ENCODE measurements around the gene LAMTOR5. TPM values are rescaled to one million over a fixed set of nuclear protein-coding genes. Genes with fewer than 3 reads are reported as not detected.

LAMTOR5 gene
- polyA plus RNA-seq, 3 donors: 304 to 420 (median 368) TPM

DNA sequence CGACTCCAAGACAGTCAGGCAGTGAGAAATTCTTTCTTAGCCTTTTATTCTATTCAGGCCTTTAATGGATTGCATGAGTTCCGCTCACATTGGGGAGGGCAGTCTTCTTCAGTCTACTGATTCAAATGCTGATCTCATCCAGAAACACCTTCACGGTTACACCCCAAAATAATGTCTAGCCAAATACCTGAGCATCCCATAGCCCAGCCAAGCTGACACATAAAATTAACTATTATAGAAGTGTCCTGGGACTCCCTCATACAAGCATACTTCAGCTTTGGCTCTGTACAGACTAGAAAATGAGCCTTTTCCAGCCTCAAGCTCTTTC lies 13.0 kb downstream of the LAMTOR5 start:
- Histone ChIP-seq H3K4me3 (replicated peaks in 1 of 3; ENCODE audit: low read depth in 2 of 3, low read length in 3 of 3) (no peak overlapping the region), H2AFZ (ENCODE audit: insufficient read depth, low read depth, low read length, poor library complexity, severe bottlenecking) (no peak overlapping the region), H3K27ac (ENCODE audit: low read depth in 1 of 2, low read length in 2 of 2) (no peak overlapping the region), H3K4me1 (ENCODE audit: control insufficient read depth in 1 of 2, insufficient read depth in 2 of 2, low read length in 2 of 2) (no peaks in the 10 kb centered on the region), H3K79me2 (ENCODE audit: insufficient read depth, low read length) (no peaks in the 10 kb centered on the region), H3K9ac (ENCODE audit: insufficient read depth, low read length, poor library complexity, severe bottlenecking) (no peak overlapping the region), H3K36me3 (replicated peaks in 1 of 2; ENCODE audit: control insufficient read depth in 1 of 2, insufficient read depth in 2 of 2, low read length in 2 of 2) (peaks cover 7 to 41% of the 10 kb centered on the region in 2 donors), H3K27me3 (ENCODE audit: control insufficient read depth in 2 of 2, insufficient read depth in 2 of 2, low read length in 2 of 2) (no peaks in the 10 kb centered on the region), H3K9me3 (replicated peaks in 1 of 2; ENCODE audit: control insufficient read depth in 1 of 2, insufficient read depth in 1 of 2, low read length in 2 of 2) (peaks cover 0 to 4% of the 10 kb centered on the region in 2 donors), H4K20me1 (ENCODE audit: insufficient read depth, low read length) (no peaks in the 10 kb centered on the region), H3K4me2 (replicated peaks; ENCODE audit: extremely low read depth, low read length, poor library complexity, severe bottlenecking) (no peak overlapping the region)
- Mint-ChIP-seq H3K36me3 (peaks cover 34 to 63% of the 10 kb centered on the region in 2 donors), H3K27ac (peak overlapping the region in 1 of 7 donors; percentile 27), H3K4me3 (no peak overlapping the region), H3K9me3 (peaks cover 0 to 6% (median 4%) of the 10 kb centered on the region in 7 donors), H3K4me1 (no peaks in the 10 kb centered on the region), H3K27me3 (ENCODE audit: low read depth in 3 of 3) (no peaks in the 10 kb centered on the region)
- intact Hi-C loops (cut with micrococcal nuclease): no loop called here
- WGBS (ENCODE audit: insufficient coverage): no CpG with 5 or more reads among the region's 3 CpGs
- TF ChIP-seq, protein P1, sequence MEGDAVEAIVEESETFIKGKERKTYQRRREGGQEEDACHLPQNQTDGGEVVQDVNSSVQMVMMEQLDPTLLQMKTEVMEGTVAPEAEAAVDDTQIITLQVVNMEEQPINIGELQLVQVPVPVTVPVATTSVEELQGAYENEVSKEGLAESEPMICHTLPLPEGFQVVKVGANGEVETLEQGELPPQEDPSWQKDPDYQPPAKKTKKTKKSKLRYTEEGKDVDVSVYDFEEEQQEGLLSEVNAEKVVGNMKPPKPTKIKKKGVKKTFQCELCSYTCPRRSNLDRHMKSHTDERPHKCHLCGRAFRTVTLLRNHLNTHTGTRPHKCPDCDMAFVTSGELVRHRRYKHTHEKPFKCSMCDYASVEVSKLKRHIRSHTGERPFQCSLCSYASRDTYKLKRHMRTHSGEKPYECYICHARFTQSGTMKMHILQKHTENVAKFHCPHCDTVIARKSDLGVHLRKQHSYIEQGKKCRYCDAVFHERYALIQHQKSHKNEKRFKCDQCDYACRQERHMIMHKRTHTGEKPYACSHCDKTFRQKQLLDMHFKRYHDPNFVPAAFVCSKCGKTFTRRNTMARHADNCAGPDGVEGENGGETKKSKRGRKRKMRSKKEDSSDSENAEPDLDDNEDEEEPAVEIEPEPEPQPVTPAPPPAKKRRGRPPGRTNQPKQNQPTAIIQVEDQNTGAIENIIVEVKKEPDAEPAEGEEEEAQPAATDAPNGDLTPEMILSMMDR (IDR thresholded peaks at IDR 0.05): no peak
- DNase-seq: no peak

DNA sequence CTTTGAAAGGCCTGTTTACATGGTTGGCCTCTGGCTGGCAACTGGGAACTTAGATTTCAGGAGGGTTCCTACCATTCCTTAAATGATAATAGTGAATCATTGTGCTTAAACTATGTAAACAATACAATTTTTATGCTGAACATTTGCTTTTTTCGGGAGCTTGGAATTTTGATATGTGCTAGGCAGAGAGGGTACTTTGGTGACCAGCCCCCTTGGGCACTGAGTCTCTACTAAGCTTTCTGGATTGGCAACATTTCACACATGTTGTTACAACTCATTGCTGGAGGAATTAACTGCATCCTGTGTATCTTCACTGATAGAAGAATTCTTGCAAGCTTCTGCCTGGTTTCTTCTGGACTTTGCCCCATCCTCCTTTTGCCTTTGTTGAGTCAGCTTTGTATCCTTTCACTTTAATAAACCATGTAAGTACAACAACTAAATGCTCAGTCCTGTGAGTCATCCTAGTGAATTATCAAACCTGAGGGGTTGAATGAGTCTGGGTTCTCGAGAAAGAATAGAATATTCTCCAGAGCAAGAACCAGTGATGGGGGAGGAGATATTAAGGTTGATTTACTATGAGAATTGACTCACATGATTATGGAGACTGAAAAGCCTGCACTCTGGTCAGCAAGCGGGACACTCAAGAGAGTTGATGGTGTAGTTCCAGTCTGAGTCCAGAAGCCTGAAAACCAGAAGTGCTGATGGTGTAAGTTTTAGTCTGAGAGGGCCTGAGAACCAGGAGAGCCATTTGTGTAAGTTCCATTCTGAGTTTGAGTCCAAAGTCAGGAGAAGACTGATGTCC lies 13.6 kb downstream of the LAMTOR5 start:
- no peaks in the 10 kb centered on the region for H3K4me1 ChIP-seq (ENCODE audit: control insufficient read depth in 1 of 2, insufficient read depth in 2 of 2, low read length in 2 of 2)
- no peak overlapping the region for H3K4me3 ChIP-seq (replicated peaks in 1 of 3; ENCODE audit: low read depth in 2 of 3, low read length in 3 of 3)
- H3K27me3 ChIP-seq (ENCODE audit: control insufficient read depth in 2 of 2, insufficient read depth in 2 of 2, low read length in 2 of 2): no peaks in the 10 kb centered on the region
- H3K79me2 ChIP-seq (ENCODE audit: insufficient read depth, low read length): no peaks in the 10 kb centered on the region
- Mint-ChIP-seq H3K4me1 (no peaks in the 10 kb centered on the region), H3K27me3 (ENCODE audit: low read depth in 3 of 3) (no peaks in the 10 kb centered on the region), H3K36me3 (peaks cover 36 to 66% of the 10 kb centered on the region in 2 donors), H3K4me3 (no peak overlapping the region), H3K9me3 (peaks cover 0 to 6% (median 4%) of the 10 kb centered on the region in 7 donors), H3K27ac (peak overlapping the region in 1 of 7 donors; percentile 27)
- DNase-seq: no peak
- no peak overlapping the region for H3K27ac ChIP-seq (ENCODE audit: low read depth in 1 of 2, low read length in 2 of 2)
- H3K9me3 ChIP-seq (replicated peaks in 1 of 2; ENCODE audit: control insufficient read depth in 1 of 2, insufficient read depth in 1 of 2, low read length in 2 of 2): peaks cover 0 to 4% of the 10 kb centered on the region in 2 donors
- TF ChIP-seq, protein P1 (IDR thresholded peaks at IDR 0.05): no peak
- intact Hi-C loops (cut with micrococcal nuclease): no loop called here
- H3K36me3 ChIP-seq (replicated peaks in 1 of 2; ENCODE audit: control insufficient read depth in 1 of 2, insufficient read depth in 2 of 2, low read length in 2 of 2): peaks cover 7 to 36% of the 10 kb centered on the region in 2 donors
- no peak overlapping the region for H3K9ac ChIP-seq (ENCODE audit: insufficient read depth, low read length, poor library complexity, severe bottlenecking)
- no peaks in the 10 kb centered on the region for H4K20me1 ChIP-seq (ENCODE audit: insufficient read depth, low read length)
- no peak overlapping the region for H3K4me2 ChIP-seq (replicated peaks; ENCODE audit: extremely low read depth, low read length, poor library complexity, severe bottlenecking)
- no peak overlapping the region for H2AFZ ChIP-seq (ENCODE audit: insufficient read depth, low read depth, low read length, poor library complexity, severe bottlenecking)
- 93% methylated on average over 2 of the region's 3 CpGs for whole genome bisulfite sequencing (ENCODE audit: insufficient coverage)
